HG03064 (cell line): ENCODE measurements around the gene SPOCK3.

Experiments used
- ATAC-seq: cut with Tn5 transposase; IDR thresholded peaks from one replicate; pipeline ENCODE4 v1.9.1; 2021; ENCODE audit warnings: low read depth; ENCODE audit not compliant: unreplicated experiment

SPOCK3 gene

DNA sequence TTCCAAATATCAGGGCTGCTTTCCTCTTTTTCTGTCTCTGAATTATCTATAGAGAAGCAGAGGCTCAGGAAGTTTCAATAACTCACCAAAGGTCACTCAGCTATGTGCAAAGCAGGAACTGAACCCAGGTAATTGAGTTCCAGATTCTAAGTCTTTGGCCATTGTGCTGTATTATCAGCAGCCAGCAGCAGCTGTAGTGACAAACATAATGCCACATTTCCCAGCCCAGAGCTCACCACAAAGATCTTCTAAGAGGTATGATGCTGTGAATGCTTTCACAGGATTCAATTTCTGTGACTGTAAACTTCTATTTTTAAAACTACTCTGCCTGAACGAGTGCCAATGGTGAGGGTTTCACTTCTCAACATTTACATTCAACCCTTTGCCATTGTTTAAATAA is 56.4 kb downstream of the SPOCK3 start:
- ATAC-seq = no peak

DNA sequence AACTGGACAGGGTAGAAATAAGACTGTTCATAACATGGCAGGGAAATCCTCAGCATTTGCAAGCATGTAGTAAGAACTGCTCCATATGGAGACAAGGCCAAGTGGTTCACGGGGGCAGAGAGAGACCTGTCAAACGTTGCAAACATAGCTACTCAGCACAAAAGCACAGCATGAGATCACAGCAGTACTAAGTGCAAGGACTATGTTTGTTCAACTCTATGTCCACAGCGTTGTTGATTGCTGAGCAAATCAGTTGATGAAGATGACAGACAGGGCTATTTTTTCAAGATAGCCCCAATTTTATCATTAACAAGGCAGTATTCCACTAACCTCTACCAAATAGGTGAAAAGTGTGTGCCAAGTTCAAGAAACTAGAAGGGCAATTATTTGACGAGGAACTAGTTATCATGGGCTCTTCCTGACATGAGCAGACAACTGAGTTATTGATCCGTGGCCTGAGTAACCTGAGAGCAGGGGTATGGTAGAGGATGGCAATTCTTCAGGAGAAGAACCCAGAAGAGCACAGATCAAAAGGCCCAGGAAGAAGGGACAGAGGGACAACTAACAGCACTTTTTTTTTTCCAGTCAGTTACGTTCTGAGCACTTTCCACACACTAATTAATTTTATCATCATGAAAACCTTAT is 57.4 kb downstream of the SPOCK3 start:
- ATAC-seq = no peak

DNA sequence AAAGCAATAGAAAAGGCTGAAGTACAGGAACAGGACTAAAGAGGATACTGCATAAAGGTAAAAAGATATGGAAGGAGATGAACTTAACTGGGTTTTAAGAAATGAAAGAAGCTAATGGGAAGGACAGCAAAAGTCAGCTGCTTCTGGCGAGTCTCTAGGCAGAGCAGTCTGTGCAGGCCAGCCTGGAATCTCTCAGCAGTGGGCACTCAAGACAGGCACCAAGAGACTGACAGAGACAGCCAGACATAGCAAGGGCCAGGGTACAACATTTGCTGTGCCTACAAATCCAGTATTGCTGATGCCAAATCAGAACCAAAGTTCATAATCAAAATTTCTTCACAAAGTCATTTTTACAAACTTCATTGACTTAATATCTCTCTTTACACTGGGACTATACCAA is 62.4 kb downstream of the SPOCK3 start:
- no peak for ATAC-seq

DNA sequence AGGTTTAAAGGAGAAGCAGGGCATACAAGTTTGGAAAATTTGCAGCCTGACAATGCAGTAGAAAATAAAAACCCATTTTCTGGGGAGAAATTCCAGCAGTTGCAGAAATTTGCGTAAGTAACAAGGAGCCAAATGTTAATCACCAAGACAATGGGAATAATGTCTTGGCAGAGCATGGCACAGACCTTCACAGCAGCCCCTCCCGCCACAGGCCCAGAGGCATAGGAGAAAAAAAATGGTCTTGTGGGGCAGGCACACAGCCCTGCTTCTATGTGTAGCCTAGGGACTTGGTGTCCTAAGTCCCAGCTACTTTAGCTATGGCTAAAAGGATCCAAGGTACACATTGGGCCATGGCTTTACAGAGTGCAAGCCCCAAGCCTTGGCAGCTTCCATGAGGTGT is 65.7 kb downstream of the SPOCK3 start:
- ATAC-seq = no peak

DNA sequence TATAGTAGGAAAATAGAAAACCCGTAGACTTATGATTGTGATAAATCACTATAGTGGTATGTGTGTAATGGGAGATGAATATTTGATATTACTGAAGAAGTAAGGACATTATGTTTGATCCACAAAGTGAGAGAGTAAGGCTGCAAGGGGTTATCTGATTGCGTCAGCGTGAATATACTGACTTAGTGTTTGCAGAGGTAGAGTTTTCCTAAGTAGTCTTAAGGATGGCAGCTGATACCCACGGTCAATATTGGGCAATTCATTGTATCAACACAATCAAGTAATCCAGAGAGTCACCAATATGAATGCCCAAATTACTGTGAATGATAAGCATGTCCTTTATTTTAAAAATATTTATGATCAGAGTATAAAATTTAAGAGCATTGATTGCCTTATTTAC is 83.7 kb downstream of the SPOCK3 start:
- ATAC-seq = no peak

DNA sequence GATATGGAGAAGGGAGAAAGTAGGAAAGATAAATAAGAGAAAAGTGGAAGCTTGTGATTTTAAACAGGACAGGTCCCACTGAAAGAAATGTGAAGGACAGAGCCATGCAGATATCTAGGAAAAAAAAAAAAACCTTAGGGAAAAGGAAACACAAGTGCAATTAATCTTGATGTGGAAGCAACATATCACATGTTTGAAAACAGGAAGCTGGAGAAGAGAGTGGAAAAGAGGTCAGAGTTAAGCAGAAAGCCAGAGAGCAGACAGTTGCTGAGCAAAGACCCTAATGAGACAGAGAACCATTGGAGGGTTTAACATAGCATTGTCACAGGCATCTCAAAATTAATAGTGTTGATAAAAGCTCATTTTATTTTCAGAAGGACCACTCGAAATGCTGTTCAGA is 89.7 kb downstream of the SPOCK3 start:
- ATAC-seq = no peak

DNA sequence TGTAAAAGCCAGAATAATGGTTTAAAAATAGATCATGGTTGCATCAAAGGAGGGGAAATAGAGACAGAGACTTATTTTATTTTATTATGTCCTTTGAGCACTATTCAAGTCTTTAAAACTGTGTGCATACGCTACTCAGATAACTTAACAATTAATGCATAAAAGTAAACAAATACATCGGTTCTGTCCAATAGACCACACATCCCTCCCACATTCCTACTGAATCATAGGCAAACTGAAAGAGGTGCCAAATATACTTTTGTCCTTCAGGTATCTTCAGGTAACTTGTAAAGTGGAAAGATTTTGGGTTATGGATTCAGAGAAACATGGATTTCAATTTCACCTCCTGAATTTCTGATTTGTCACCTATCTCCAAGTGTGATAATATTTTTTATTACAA is 91.3 kb downstream of the SPOCK3 start:
- no peak for ATAC-seq

DNA sequence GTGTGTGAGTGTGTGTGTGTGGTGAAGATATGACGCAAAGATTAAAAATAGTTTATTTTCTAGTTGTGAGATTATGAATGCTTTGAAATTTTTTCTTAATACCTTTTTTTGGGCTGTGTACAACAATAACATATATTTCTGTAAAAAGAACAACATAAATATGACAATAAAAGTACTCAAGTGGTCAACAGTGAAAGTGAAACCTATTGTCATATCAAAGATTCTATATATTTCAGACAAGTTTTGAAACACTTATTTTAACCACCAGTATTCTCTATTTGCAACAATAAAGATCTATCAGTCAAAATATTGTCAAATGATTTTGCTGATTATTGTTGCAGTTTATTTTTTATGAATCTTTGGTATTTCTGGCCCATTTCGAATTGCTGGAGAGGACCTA is 98.0 kb downstream of the SPOCK3 start:
- ATAC-seq = no peak

DNA sequence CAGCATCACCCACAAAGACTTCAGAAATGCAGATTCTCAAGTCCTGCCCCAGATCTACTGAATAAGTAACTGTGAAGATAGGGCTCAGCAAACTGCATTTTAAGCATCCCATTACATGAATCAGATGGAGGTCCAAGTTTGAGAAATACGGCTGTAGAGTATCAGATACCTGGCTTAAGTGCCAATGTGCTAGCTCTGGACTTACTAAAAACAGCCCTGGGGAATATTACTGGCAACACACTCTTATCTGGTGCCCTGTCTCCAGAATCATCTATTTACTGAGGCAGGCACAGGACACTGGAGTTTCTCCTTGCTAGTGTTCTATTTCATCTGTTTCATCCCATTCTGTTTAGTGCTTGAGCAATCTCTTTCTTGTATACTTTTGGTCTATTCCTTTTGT is 105.1 kb downstream of the SPOCK3 start:
- no peak for ATAC-seq

DNA sequence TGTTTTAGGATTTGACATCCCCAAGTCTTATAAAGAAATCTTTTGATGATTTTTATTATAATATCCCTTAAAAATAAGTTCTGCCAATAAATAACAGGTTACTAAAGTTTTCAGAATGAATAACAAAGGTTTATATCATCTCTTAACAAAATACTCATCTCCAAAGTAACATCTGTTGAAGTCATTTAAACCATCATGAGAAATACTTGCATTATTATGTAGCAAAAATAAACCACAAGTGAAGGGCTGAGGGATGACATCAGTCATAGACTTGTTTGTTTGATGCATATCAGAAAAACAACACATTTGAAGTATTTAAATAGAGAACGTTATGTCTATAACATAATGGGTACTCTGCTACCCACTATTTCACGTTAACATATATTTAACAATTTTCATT is 114.9 kb downstream of the SPOCK3 start:
- ATAC-seq = no peak

DNA sequence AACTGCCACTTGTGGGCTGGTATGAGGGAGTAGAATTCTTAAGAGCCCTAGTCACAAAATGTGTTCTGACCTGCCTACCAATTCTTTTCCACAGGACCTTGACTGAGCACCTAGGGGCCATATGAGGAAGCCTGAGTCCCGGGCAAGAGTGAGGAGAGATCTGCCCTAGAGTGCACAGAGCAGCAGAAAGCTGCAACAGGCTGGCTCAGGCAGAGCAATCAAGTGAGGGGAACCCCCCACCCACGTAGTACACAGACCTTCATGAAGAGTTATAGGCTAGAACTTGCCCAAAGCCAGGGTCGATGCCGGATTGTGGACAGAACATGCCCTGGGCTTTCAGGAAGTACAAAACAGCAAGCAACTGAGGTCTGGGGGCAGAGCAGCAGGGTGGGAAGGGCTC is 117.0 kb downstream of the SPOCK3 start:
- ATAC-seq = no peak

DNA sequence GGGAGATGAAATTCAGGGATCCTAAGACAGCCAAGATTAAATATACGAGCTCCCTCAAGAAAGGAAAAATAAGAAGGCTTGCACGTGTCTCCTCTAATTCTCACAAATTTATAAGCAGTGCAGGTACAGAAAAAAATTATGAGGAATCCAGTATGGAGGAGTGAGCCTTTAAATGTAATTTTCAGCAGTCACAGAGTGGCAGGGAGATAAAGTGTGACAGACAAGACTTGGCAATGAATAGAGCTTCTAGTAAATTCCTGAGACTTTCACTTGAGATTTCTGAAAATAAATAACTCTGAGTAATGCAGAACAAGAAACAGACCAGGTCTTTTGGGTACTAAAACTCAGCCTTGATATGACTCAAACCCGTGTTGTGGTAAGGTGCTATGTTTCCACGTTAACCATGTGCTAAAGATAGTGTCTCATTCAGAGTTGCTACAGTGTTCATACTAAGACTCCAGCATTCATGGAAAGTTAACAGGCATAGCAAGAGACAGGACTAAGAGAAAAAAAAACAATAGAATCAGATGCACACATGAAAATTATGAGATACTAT is 119.8 kb downstream of the SPOCK3 start:
- no peak for ATAC-seq

DNA sequence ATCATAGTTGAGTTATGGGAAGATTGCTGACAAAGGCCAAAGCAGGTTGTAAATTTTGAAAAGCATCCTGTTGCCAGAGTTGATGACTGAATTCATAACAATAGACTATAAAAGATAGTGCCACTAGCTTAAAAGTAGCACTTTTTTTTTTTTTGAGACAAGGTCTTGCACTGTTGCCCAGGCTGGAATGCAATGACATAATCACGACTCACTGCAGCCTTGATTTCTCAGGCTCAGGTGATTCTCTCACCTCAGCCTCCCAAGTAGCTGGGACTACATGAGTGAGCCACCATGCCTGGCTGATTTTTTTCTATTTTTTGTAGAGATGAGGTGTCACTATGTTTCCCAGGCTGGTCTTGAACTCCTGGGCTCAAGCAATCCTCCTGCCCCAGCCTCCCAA is 122.7 kb downstream of the SPOCK3 start:
- no peak for ATAC-seq

DNA sequence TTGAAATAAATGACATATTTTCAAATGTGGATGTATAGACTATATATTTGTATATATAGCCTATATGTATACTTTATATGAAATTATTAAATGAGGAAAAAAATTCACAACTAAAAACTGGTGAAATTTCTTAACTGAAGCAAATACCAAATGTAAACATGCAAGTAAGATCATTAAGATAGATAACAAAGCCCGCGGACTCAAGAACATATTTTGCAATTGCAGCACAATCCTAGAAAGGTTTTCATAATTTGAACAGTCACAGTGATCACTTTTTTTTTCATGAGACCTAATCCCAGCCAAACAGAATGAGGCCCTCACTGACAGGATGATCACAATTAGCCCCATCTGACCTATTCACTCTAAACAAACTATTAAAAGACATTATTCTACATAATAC is 123.2 kb downstream of the SPOCK3 start:
- ATAC-seq = no peak

DNA sequence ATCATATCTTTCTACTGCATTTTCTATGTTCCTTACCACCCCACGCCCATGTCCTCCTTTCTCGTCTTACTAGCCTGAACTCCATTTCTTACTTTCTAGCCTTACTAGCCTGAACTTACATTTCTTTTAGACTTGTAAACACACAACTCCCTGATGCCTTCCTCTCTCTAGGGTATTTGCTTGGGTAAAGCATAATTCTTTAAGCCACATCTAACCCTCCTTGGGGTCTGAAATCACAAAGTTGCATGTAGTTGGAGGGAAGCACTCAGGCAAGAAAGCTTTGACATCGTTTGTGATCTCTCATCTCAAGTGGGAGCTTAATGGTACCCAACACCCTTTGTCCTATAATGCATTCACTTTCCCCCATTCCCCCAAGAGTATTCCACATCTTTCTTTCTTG is 124.4 kb downstream of the SPOCK3 start:
- no peak for ATAC-seq

DNA sequence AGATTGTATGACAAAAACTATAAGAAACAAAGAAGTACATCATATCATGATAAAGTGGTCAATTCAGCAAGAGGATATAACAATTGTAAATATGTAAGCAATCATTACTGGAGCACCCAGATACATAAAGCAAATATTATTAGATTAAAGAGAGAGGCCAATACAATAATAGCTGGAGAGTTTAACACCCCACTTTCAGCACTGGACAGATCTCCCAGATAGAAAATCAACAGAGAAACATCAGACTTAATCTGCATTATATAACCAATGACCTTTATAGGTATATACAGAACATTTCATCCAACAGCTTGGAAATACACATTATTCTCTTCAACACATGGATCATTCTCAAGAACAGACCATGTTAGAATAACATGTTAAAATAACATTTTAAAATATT is 128.4 kb downstream of the SPOCK3 start:
- ATAC-seq = no peak

DNA sequence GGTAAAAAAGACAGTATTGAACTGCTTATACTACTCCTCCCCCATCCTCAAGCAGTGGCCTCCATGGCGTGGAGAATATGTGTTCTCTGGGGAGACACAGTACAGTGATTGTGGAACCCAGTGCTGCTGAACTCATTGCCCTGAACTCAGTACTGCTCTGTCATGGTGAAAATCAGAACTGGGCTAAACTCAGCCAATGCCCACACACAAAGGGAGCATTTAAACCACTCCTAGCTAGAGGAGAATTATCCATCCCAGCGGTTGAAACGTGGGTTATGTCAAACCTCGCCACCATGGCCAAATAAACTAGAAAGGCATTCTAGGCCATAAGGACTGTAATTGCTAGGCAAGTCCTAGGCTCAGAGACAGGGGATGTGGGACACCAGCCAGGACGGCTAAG is 131.8 kb downstream of the SPOCK3 start:
- ATAC-seq = no peak

DNA sequence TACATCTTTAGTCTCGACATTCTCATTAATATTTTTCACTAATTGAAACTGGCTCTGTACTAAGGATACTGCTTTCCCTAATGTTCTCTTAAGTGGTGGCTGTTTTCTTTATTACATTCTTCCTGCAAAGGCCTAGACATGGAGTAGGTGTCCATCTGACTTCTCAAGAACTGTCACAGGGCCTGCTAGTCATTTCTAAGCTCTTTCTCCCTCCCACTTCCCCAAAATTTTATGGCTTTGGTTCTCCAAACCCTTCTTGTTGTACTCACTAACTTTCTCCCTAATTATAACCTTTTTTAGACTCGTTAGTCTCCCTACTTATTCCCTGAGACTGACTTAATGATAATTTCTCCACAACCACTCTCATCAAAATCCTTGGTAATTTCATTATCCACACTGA is 133.3 kb downstream of the SPOCK3 start:
- ATAC-seq = no peak

DNA sequence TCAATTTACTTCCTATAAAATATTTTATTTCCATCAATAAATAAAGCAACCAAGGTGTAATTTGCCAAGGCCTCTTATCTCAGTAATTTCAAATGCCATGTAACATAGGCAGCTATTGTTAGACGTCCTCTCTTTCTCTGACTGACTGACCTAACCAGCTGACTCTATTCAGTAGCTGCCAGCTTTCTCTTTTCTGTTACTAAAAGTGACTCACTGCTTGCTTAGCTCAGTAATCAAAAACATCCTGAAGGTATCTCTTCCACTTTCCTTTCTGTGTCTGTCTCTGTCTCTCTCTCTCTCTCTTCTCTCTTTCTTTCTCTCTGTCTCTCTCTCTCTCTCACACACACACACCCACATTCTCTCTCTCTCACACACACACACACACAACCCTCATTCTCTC is 134.2 kb downstream of the SPOCK3 start:
- peak; percentile 77 for ATAC-seq

DNA sequence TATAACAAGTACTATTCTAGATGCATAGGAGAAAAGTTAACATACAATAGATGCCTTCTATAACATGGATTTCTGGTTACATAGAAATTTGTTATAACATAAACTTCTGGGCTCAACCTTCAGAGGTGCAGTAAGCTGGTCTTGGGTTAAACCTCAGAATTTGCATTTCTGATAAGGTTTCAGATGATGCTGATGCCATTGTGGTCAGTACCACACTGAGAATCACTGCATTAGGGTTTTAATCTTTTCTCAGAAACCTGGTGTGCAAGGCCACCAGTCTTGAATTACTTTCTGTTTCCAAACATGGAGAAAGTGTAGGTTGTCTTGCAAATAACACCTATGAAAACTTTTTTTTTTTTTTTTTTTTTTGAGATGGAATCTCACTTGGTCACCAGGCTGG is 146.2 kb downstream of the SPOCK3 start:
- no peak for ATAC-seq

DNA sequence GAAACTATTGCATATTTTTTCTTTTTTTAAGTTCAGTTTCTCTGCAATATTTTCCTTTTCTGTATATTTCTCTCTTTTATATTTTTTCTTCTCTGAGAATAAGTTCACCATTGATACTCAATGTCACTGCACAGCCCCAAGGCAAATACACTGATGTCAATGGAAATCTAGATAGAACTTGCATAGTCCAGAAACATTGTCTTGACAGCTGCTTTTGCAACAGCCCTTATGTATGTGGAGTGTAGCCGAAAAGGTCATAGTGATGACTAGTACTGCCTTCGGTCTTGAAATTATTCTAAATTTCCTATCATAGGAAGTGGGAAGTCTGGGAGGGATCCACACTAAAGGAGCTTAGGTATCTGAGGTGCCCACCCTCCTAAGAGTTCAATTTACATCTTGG is 150.0 kb downstream of the SPOCK3 start:
- ATAC-seq = no peak

DNA sequence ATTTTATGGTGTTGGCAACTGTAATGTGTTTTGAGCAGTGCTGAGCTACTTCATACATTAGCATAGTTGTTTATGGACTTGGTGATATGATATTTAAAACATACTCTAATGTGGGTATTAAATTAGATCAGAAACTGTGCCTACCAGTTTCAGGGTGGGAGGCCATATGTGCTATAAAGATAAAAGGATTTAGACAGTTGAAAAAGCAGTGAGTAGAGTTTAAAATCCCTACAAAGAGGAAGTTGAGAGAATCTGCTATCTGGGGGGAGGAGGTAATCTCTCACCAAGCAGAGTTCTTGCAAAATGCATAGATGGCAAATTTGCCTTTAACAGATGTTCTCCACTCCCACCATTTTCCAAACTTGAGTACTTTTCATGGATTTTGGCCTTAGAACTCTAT is 154.5 kb downstream of the SPOCK3 start:
- no peak for ATAC-seq

DNA sequence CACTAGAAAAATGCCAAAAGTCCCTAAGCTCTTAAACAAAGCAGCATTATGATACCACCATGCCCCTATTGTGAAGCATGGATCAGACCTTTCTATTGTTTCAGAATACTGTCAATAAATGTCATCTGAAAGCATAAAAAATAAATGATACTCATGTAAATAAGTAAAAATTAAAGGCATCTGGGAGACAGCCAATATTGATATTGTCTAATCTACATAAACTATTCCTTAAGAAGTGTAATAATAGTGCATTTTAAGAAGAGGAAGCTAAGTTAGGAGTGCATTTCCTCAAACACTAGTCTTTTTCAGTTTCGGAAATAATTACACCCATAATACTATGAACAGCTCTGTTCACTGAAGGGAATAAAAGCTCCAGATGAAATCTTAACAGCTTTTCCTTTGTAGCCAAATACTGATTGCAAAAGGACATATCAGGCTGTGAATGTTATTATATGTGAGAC is 181.6 kb downstream of the SPOCK3 start:
- ATAC-seq = no peak
